A172 (cell line): ENCODE data around the gene RAB29. TPM values are rescaled to one million over a fixed set of nuclear protein-coding genes. Genes with fewer than 3 reads are reported as not detected.
"Not testable (repeated sequence)": the region's sequence is repeated elsewhere in the genome, so short reads cannot be mapped to it uniquely, and the experiment has no call there.

ENCODE experiments used
- DNase-seq: peaks from one replicate; pipeline ENCODE4 v3.0.0-alpha.2; 2015; ENCODE audit warnings: low spot score
- total RNA-seq: library from RNA; depleted of rRNA; stranded (reverse); fragments of >200 nt; shearing (Covaris generic); gene quantifications from 2 replicates; pipeline ENCODE4 v1.2.3, GENCODE V29; 2014; rRNA removed

The RAB29 gene
- total RNA-seq, 1 experiment from 2014 or later = 29.8 TPM

DNA sequence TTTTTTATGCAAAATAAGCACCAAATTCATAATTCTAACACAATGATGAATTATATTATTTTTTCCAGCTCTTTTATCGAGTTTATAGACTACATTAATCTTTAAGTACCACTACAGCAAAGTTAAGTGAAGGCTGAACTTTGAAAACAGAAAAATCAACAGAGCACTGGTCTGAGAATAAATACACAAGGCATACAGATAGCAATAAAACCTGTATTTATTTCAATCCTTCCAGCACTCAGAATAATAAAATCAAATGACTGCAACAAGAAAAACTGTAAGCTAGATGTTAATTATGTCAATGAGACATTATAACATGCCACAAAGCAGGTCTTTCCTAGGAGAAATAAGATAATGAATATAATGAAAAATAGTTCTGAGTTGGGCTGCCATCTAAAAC lies 49.8 kb downstream of the RAB29 start:
- DNase-seq = no peak

GRCh38 chr1:205720740-205721139 lies 54.5 kb downstream of the RAB29 start:
- not testable (repeated sequence) for DNase-seq

DNA sequence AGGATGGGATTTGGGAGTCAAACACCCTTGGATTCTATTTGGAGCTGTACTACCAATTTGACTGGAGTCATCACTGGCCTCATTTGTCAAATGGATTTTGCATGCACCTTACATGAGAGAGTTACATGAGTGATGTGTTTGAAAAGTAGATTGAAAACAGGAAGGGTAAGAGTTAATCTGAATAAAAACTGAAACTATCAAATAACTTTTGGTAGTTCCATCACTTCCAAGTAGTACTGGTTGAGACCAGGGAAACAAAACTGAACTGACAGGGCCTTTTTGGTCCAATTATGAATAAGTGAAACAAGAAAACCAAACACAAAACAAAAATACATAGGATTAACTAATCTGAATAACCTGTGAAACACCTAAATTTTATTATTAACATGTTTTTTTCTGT lies 55.5 kb downstream of the RAB29 start:
- DNase-seq = no peak

DNA sequence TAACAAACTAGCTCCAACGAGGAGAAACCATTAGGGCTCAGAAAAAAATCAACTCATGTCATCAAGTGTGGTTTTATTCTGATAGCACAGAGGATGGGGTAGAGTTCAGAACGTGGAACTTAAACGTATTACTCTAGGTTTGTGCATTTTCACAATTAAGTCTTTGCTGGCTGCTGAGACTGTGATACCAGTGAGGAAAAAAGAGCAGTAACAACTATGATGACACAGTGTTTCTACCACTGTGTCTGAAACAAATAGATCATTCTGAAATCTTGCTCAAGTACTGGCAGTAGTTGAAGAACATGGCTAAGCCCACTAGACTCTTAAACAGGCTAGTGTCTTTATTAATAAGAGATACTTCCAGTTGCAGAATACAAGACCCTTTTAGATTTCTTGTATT lies 56.3 kb downstream of the RAB29 start:
- no peak for DNase-seq

Other genes with a start within 250 kb of the RAB29 start
- 17.7 and 18.4 TPM in 2 replicates for gene ELK4, start 143.5 kb downstream of the RAB29 start, total RNA-seq
- 11.1 and 13.0 TPM in 2 replicates for gene SLC45A3, start 95.0 kb downstream of the RAB29 start, total RNA-seq
- gene NUCKS1, start 25.3 kb downstream of the RAB29 start, total RNA-seq = 323 and 355 TPM in 2 replicates
- gene SLC41A1, start 37.7 kb upstream of the RAB29 start, total RNA-seq = 19.2 and 28.6 TPM in 2 replicates
- gene PM20D1, start 74.7 kb upstream of the RAB29 start, total RNA-seq = not detected in 2 replicates
- 0.05 TPM in 1 of 2 replicates, not detected in the other for gene SLC26A9, start 168.0 kb upstream of the RAB29 start, total RNA-seq
- 0.29 TPM in 2 replicates for gene RAB7B, start 227.9 kb upstream of the RAB29 start, total RNA-seq
- gene CTSE, start 248.4 kb upstream of the RAB29 start, total RNA-seq = not detected in 2 replicates